WERI-Rb-1 (cell line): Measurements from ENCODE around the gene RNF121.

Experiments
- DNase-seq: peaks from one replicate; pipeline ENCODE4 v3.0.0-alpha.2; 2020
- H3K27ac ChIP-seq: fragments of 250-450 bp; sonication (Bioruptor Pico); 2 replicates; pipeline ENCODE4 v1.5.1; 2020; ENCODE audit warnings: mild to moderate bottlenecking, moderate library complexity
- H3K27me3 ChIP-seq: fragments of 250-450 bp; sonication (Bioruptor Pico); 2 replicates; pipeline ENCODE4 v1.5.1; 2021; ENCODE audit warnings: mild to moderate bottlenecking, low read depth, moderate library complexity; ENCODE audit not compliant: insufficient read depth, severe bottlenecking
- H3K36me3 ChIP-seq: fragments of 250-450 bp; sonication (Bioruptor Pico); 2 replicates; pipeline ENCODE4 v1.5.1; 2020; ENCODE audit warnings: mild to moderate bottlenecking, moderate library complexity
- H3K4me3 ChIP-seq: 2 replicates; pipeline ENCODE4 v1.5.1; 2011; ENCODE audit warnings: low read depth, mild to moderate bottlenecking, control low read depth, low read length
- H3K9me3 ChIP-seq: fragments of 250-450 bp; sonication (Bioruptor Pico); 2 replicates; pipeline ENCODE4 v1.5.1; 2021; ENCODE audit warnings: mild to moderate bottlenecking, moderate library complexity; ENCODE audit not compliant: severe bottlenecking
- CTCF ChIP-seq: IDR thresholded peaks from 2 replicates; pipeline ENCODE4 v1.5.1; 2011; ENCODE audit warnings: low read depth, mild to moderate bottlenecking, control low read depth, inconsistent platforms, low read length

Gene RNF121

GRCh38 chr11:72004515-72005346, 75.9 kb downstream of the RNF121 start:
- Histone ChIP-seq H3K36me3 (peaks cover 93% of the 10 kb centered on the region), H3K27me3 (no peaks in the 10 kb centered on the region), H3K9me3 (no peaks in the 10 kb centered on the region), H3K4me3 (no peak overlapping the region), H3K27ac (no peak overlapping the region; the same call in 1 of the 2 replicates)
- DNase-seq = no peak
- TF ChIP-seq CTCF = no peak

GRCh38 chr11:72005347-72006260, 76.8 kb downstream of the RNF121 start:
- TF ChIP-seq CTCF = no peak
- Histone ChIP-seq H3K27me3 (no peaks in the 10 kb centered on the region), H3K36me3 (peaks cover 95% of the 10 kb centered on the region), H3K4me3 (no peak overlapping the region), H3K9me3 (no peaks in the 10 kb centered on the region), H3K27ac (no peak overlapping the region)
- no peak for DNase-seq

- H3K4me3 ChIP-seq = no peak overlapping the region
- H3K36me3 ChIP-seq = peaks cover 97% of the 10 kb centered on the region
- no peaks in the 10 kb centered on the region for H3K9me3 ChIP-seq
- no peak overlapping the region; the same call in 1 of the 2 replicates for H3K27ac ChIP-seq
- no peak for TF ChIP-seq CTCF
- no peaks in the 10 kb centered on the region for H3K27me3 ChIP-seq
- DNase-seq = no peak
Observed at GRCh38 chr11:72006309-72007088, 77.7 kb downstream of the RNF121 start.

GRCh38 chr11:72007089-72007476, 78.2 kb downstream of the RNF121 start:
- Histone ChIP-seq H3K27ac (no peak overlapping the region), H3K36me3 (peaks cover 97% of the 10 kb centered on the region), H3K4me3 (no peak overlapping the region), H3K27me3 (no peaks in the 10 kb centered on the region), H3K9me3 (no peaks in the 10 kb centered on the region)
- DNase-seq = no peak
- no peak for TF ChIP-seq CTCF

GRCh38 chr11:72007587-72007986, 78.7 kb downstream of the RNF121 start:
- H3K27ac ChIP-seq = no peak overlapping the region
- H3K36me3 ChIP-seq = peaks cover 98% of the 10 kb centered on the region
- H3K27me3 ChIP-seq = no peaks in the 10 kb centered on the region
- no peak overlapping the region for H3K4me3 ChIP-seq
- TF ChIP-seq CTCF = no peak
- no peak for DNase-seq
- no peaks in the 10 kb centered on the region for H3K9me3 ChIP-seq
